Measurements from ENCODE around the gene CAMSAP1.

CAMSAP1 gene

DNA sequence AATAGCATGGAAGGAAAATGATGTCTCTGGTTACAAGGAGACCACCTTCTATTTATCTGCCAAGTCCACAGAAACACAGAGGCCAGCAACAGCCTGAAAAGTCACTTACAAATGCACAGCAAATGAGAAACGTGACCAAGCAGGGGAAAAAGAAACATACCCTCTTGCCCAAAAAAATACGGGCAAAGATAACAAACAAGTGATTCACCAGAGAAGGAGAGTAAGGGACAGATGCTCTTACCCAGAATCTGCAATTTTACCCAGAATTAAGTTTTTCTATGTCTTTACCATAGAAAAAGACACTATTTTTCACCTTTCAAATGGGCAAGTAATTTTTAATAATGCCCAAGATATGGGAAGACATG is 28.1 kb downstream of the CAMSAP1 start:
- WGBS (ENCODE audit: insufficient coverage), result 100% methylated on average over 1 of the region's 2 CpGs
- DNase-seq, result no peak

DNA sequence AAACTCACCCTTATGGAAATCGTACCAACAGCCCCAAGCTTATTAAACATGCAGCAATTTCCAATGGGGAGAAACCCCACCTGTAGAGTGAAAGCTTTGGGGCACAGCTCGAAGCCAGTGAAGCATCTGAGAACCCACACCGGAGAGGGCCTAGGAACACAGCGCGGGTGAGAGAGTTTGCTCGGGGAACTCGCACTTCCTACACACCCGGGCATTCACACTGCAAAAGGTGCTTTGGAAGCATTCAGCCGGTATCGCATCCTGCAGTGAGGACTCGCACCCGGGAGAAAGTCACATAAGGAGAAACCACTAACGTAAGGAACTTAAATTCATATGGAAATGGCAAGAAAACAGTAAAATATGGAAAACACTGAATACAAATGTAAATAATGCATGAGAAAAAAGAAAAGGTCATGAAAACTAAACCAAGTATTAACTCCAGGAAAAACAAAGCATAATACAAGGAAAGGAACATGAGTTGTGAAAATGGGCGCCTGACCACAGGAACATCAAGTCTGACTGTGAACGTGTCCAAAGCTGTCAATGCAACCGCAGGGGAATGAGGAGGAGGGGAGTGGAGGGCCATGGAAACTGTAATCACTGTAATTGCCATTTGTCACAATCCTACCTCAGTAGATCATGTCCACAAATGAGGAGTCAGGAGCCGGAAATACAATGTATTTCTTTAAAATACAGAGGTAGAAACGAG is 28.7 kb downstream of the CAMSAP1 start:
- H3K4me1 ChIP-seq (ENCODE audit: control extremely low read depth in 1 of 4, control insufficient read depth in 4 of 4, insufficient read depth in 4 of 4, low read length in 3 of 4), result no peaks in the 10 kb centered on the region
- no peak for DNase-seq
- CTCF ChIA-PET, result no interaction called here

More for the DNA sequence above, 28.1 kb downstream of the CAMSAP1 start:
- H3K4me3 ChIP-seq (ENCODE audit: control insufficient read depth in 1 of 7, extremely low read depth in 1 of 7, insufficient read depth in 4 of 7, low read depth in 2 of 7, low read length in 6 of 7), result no peak overlapping the region
- peaks cover 0 to 10% (median 8%) of the 10 kb centered on the region in 4 experiments for H3K36me3 ChIP-seq (ENCODE audit: control insufficient read depth in 4 of 4, insufficient read depth in 4 of 4, low read length in 3 of 4)
- ChIA-PET POLR2A (no interaction called here), CTCF (no interaction called here)
- H3K27ac ChIP-seq (ENCODE audit: insufficient read depth in 1 of 2, low read depth in 1 of 2, low read length in 2 of 2, poor library complexity in 1 of 2, severe bottlenecking in 2 of 2), result no peak overlapping the region
- H3K27me3 ChIP-seq (replicated peaks in 2 of 5; ENCODE audit: control insufficient read depth in 4 of 5, insufficient read depth in 5 of 5, low read length in 4 of 5), result no peaks in the 10 kb centered on the region
- no peaks in the 10 kb centered on the region for H3K4me1 ChIP-seq (ENCODE audit: control extremely low read depth in 1 of 4, control insufficient read depth in 4 of 4, insufficient read depth in 4 of 4, low read length in 3 of 4)
- H3K9me3 ChIP-seq (ENCODE audit: control extremely low read depth in 1 of 5, control insufficient read depth in 4 of 5, insufficient read depth in 2 of 5, low read depth in 1 of 5, low read length in 4 of 5), result no peaks in the 10 kb centered on the region

DNA sequence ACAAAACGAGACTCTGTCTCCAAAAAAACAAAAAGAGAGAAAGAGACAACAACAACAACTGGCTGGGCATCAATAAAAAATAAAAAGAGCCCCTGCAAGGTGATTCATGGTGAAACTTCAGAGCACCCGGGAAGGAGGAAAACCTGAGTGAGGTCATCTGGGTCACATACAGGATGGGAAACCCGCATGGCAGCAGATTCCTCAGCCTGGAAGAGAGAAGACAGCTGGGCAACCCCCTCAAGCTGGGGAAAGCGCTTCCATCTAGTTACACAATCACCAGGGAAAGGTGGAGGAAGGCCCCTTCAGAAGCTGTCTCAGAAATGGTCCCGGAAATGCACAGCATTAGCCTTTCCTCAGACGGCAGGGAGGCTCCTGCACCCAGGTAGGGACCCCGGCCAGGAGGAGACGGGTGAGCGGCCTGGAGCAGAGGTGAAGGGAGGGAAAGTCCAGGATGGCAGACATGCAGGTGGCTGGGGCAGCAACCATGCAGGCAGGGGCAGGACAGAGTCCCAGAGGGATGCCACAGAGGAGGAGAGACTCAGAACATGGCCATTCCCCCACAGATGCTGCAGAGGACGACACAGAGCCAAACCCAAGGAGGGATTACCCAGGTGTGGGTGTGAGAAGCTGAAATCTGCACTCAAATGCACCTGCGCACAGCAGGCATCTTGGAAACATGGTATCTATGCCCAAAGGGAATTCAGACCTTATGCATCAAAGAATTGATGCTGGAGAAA is 29.4 kb downstream of the CAMSAP1 start:
- H3K27ac ChIP-seq (ENCODE audit: insufficient read depth in 1 of 2, low read depth in 1 of 2, low read length in 2 of 2, poor library complexity in 1 of 2, severe bottlenecking in 2 of 2), result no peak overlapping the region
- H3K27me3 ChIP-seq (replicated peaks in 2 of 5; ENCODE audit: control insufficient read depth in 4 of 5, insufficient read depth in 5 of 5, low read length in 4 of 5), result no peaks in the 10 kb centered on the region
- no peaks in the 10 kb centered on the region for H3K4me1 ChIP-seq (ENCODE audit: control extremely low read depth in 1 of 4, control insufficient read depth in 4 of 4, insufficient read depth in 4 of 4, low read length in 3 of 4)
- POLR2A ChIA-PET, result no interaction called here
- H3K4me3 ChIP-seq (ENCODE audit: control insufficient read depth in 1 of 7, extremely low read depth in 1 of 7, insufficient read depth in 4 of 7, low read depth in 2 of 7, low read length in 6 of 7), result no peak overlapping the region
- H3K9me3 ChIP-seq (ENCODE audit: control extremely low read depth in 1 of 5, control insufficient read depth in 4 of 5, insufficient read depth in 2 of 5, low read depth in 1 of 5, low read length in 4 of 5), result no peaks in the 10 kb centered on the region
- CTCF ChIA-PET, result interaction anchor here (1.6 kb wide), 1 partner anchor 11 kb away, joined by 4 read pairs; no protein-coding TSS in a partner anchor
- no peak for DNase-seq
- WGBS (ENCODE audit: insufficient coverage), result 94% methylated on average over 9 of the region's 11 CpGs
- H3K36me3 ChIP-seq (ENCODE audit: control insufficient read depth in 4 of 4, insufficient read depth in 4 of 4, low read length in 3 of 4), result peaks cover 0 to 10% (median 8%) of the 10 kb centered on the region in 4 experiments

More for the DNA sequence above, 28.7 kb downstream of the CAMSAP1 start:
- POLR2A ChIA-PET, result no interaction called here
- WGBS (ENCODE audit: insufficient coverage), result 95% methylated on average over 15 of the region's 18 CpGs
- peaks cover 0 to 10% (median 8%) of the 10 kb centered on the region in 4 experiments for H3K36me3 ChIP-seq (ENCODE audit: control insufficient read depth in 4 of 4, insufficient read depth in 4 of 4, low read length in 3 of 4)
- H3K4me3 ChIP-seq (ENCODE audit: control insufficient read depth in 1 of 7, extremely low read depth in 1 of 7, insufficient read depth in 4 of 7, low read depth in 2 of 7, low read length in 6 of 7), result no peak overlapping the region
- no peak overlapping the region for H3K27ac ChIP-seq (ENCODE audit: insufficient read depth in 1 of 2, low read depth in 1 of 2, low read length in 2 of 2, poor library complexity in 1 of 2, severe bottlenecking in 2 of 2)
- H3K27me3 ChIP-seq (replicated peaks in 2 of 5; ENCODE audit: control insufficient read depth in 4 of 5, insufficient read depth in 5 of 5, low read length in 4 of 5), result no peaks in the 10 kb centered on the region
- H3K9me3 ChIP-seq (ENCODE audit: control extremely low read depth in 1 of 5, control insufficient read depth in 4 of 5, insufficient read depth in 2 of 5, low read depth in 1 of 5, low read length in 4 of 5), result no peaks in the 10 kb centered on the region

DNA sequence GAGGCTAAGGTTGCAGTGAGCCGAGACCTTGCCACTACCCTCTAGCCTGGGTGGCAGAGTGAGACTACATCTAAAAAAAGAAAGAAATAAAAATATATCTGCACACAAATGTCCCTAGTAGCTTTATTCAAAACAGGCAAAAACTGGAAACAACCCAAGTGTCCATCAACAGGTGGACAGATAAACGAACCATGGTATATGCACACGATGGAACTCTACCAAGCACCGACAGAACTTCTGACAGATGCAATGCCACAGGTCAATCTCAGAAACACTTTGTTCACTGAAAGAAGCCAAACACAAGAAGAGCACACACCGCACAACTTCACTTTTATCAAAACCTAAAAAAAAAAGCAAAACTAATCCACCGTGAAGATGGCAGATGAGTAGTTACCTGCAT is 30.4 kb downstream of the CAMSAP1 start:
- POLR2A ChIA-PET, result no interaction called here
- Histone ChIP-seq H3K4me3 (ENCODE audit: control insufficient read depth in 1 of 7, extremely low read depth in 1 of 7, insufficient read depth in 4 of 7, low read depth in 2 of 7, low read length in 6 of 7) (no peak overlapping the region), H3K9me3 (ENCODE audit: control extremely low read depth in 1 of 5, control insufficient read depth in 4 of 5, insufficient read depth in 2 of 5, low read depth in 1 of 5, low read length in 4 of 5) (no peaks in the 10 kb centered on the region), H3K36me3 (ENCODE audit: control insufficient read depth in 4 of 4, insufficient read depth in 4 of 4, low read length in 3 of 4) (peaks cover 0 to 9% (median 5%) of the 10 kb centered on the region in 4 experiments), H3K27ac (ENCODE audit: insufficient read depth in 1 of 2, low read depth in 1 of 2, low read length in 2 of 2, poor library complexity in 1 of 2, severe bottlenecking in 2 of 2) (no peak overlapping the region), H3K27me3 (replicated peaks in 2 of 5; ENCODE audit: control insufficient read depth in 4 of 5, insufficient read depth in 5 of 5, low read length in 4 of 5) (no peaks in the 10 kb centered on the region), H3K4me1 (ENCODE audit: control extremely low read depth in 1 of 4, control insufficient read depth in 4 of 4, insufficient read depth in 4 of 4, low read length in 3 of 4) (no peaks in the 10 kb centered on the region)
- DNase-seq, result no peak
- WGBS (ENCODE audit: insufficient coverage), result 100% methylated on average over 3 of the region's 6 CpGs
- CTCF ChIA-PET, result interaction anchor here (1.6 kb wide), 1 partner anchor 10 kb away, joined by 4 read pairs; no protein-coding TSS in a partner anchor

DNA sequence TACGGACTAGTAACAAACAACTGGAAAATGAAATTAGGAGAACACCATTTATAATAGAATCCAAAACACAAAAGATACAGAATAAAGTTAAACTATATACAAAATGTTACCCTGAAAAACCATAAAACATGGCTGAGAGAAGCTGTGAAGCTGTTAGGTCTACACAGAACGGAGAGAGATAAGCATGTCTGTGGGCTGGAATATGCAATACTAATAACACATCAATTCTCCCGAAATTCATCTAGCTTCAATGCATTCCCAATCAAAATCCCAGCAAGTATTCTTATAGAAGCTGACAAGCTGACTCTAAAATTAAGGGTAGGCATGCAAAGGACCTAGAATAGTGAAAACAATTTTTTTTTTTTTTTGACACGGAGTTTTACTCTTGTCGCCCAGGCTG is 32.5 kb downstream of the CAMSAP1 start:
- Histone ChIP-seq H3K4me1 (ENCODE audit: control extremely low read depth in 1 of 4, control insufficient read depth in 4 of 4, insufficient read depth in 4 of 4, low read length in 3 of 4) (no peaks in the 10 kb centered on the region), H3K9me3 (ENCODE audit: control extremely low read depth in 1 of 5, control insufficient read depth in 4 of 5, insufficient read depth in 2 of 5, low read depth in 1 of 5, low read length in 4 of 5) (no peaks in the 10 kb centered on the region), H3K4me3 (ENCODE audit: control insufficient read depth in 1 of 7, extremely low read depth in 1 of 7, insufficient read depth in 4 of 7, low read depth in 2 of 7, low read length in 6 of 7) (no peak overlapping the region), H3K27me3 (replicated peaks in 2 of 5; ENCODE audit: control insufficient read depth in 4 of 5, insufficient read depth in 5 of 5, low read length in 4 of 5) (no peaks in the 10 kb centered on the region), H3K27ac (ENCODE audit: insufficient read depth in 1 of 2, low read depth in 1 of 2, low read length in 2 of 2, poor library complexity in 1 of 2, severe bottlenecking in 2 of 2) (no peak overlapping the region), H3K36me3 (ENCODE audit: control insufficient read depth in 4 of 4, insufficient read depth in 4 of 4, low read length in 3 of 4) (no peaks in the 10 kb centered on the region)
- 100% methylated on average over 1 of the region's 5 CpGs for WGBS (ENCODE audit: insufficient coverage)
- CTCF ChIA-PET, result interaction anchor here (1.0 kb wide), 1 partner anchor 9 kb away, joined by 5 read pairs; no protein-coding TSS in a partner anchor
- no peak for DNase-seq
- POLR2A ChIA-PET, result no interaction called here

DNA sequence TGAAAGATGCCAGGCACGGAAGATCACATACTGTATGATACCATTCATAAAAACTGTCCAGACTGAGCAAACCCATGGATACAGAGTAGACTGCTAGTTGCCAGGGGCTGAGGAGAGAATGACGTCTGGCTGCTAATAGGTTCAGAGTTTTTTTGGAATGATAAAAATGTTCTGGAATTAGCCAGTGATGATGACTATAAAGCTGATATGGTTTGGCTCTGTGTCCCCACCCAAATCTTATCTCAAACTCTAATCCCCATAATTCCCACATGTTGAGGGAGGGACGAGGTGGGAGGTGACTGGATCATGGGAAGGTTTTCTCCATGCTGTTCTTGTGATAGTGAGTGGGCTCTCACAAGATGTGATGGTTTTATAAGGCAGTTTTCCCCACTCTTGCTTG is 37.4 kb downstream of the CAMSAP1 start:
- ChIA-PET POLR2A (no interaction called here), CTCF (no interaction called here)
- no peaks in the 10 kb centered on the region for H3K4me1 ChIP-seq (ENCODE audit: control extremely low read depth in 1 of 4, control insufficient read depth in 4 of 4, insufficient read depth in 4 of 4, low read length in 3 of 4)
- H3K27ac ChIP-seq (ENCODE audit: insufficient read depth in 1 of 2, low read depth in 1 of 2, low read length in 2 of 2, poor library complexity in 1 of 2, severe bottlenecking in 2 of 2), result no peak overlapping the region
- WGBS (ENCODE audit: insufficient coverage), result no CpG with 5 or more reads among the region's 3 CpGs
- DNase-seq, result no peak
- peaks cover 0 to 11% (median 4%) of the 10 kb centered on the region in 4 experiments for H3K36me3 ChIP-seq (ENCODE audit: control insufficient read depth in 4 of 4, insufficient read depth in 4 of 4, low read length in 3 of 4)
- no peaks in the 10 kb centered on the region for H3K9me3 ChIP-seq (ENCODE audit: control extremely low read depth in 1 of 5, control insufficient read depth in 4 of 5, insufficient read depth in 2 of 5, low read depth in 1 of 5, low read length in 4 of 5)
- H3K4me3 ChIP-seq (ENCODE audit: control insufficient read depth in 1 of 7, extremely low read depth in 1 of 7, insufficient read depth in 4 of 7, low read depth in 2 of 7, low read length in 6 of 7), result no peak overlapping the region
- no peaks in the 10 kb centered on the region for H3K27me3 ChIP-seq (replicated peaks in 2 of 5; ENCODE audit: control insufficient read depth in 4 of 5, insufficient read depth in 5 of 5, low read length in 4 of 5)

DNA sequence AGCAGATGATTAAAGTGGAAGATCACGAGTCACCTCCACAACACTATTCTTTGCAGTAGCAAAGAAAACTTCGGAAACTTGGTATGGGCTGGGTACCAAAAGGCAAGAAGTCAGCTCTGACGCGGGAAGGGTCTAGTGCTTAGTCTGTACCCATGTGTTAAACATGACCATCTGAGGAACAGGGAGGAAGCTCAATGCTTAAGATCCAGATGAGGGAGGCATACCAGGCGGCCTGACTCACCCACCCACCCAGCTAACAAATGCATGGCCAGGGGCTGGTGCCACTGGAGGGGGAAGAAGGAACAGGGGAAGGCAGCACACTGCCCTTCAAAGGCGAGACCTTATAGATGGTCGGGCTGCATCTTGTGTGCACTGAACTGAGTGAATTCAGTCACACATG is 41.8 kb downstream of the CAMSAP1 start:
- ChIA-PET POLR2A (interaction anchor here (0.5 kb wide), 1 partner anchor 94 kb away, joined by 3 read pairs; no protein-coding TSS in a partner anchor), CTCF (interaction anchor here (0.9 to 3.1 kb wide), 9 partner anchors 9 to 256 kb away, joined by 3 to 22 read pairs (median 5); no protein-coding TSS in a partner anchor)
- no peak for DNase-seq

More for the DNA sequence above, 41.8 kb downstream of the CAMSAP1 start:
- H3K9me3 ChIP-seq (ENCODE audit: control extremely low read depth in 1 of 5, control insufficient read depth in 4 of 5, insufficient read depth in 2 of 5, low read depth in 1 of 5, low read length in 4 of 5), result no peaks in the 10 kb centered on the region
- peaks cover 0 to 7% (median 0%) of the 10 kb centered on the region in 4 experiments for H3K4me1 ChIP-seq (ENCODE audit: control extremely low read depth in 1 of 4, control insufficient read depth in 4 of 4, insufficient read depth in 4 of 4, low read length in 3 of 4)
- H3K27ac ChIP-seq (ENCODE audit: insufficient read depth in 1 of 2, low read depth in 1 of 2, low read length in 2 of 2, poor library complexity in 1 of 2, severe bottlenecking in 2 of 2), result no peak overlapping the region
- H3K27me3 ChIP-seq (replicated peaks in 2 of 5; ENCODE audit: control insufficient read depth in 4 of 5, insufficient read depth in 5 of 5, low read length in 4 of 5), result no peaks in the 10 kb centered on the region
- H3K4me3 ChIP-seq (ENCODE audit: control insufficient read depth in 1 of 7, extremely low read depth in 1 of 7, insufficient read depth in 4 of 7, low read depth in 2 of 7, low read length in 6 of 7), result no peak overlapping the region
- peaks cover 0 to 11% (median 9%) of the 10 kb centered on the region in 4 experiments for H3K36me3 ChIP-seq (ENCODE audit: control insufficient read depth in 4 of 4, insufficient read depth in 4 of 4, low read length in 3 of 4)
- 95% methylated on average over 4 of the region's 7 CpGs for WGBS (ENCODE audit: insufficient coverage)

Data from common myeloid progenitor, CD34-positive (primary cell).